ENCODE results near the gene ASTN2.

GRCh38 chr9:117153021-117153420, 261.8 kb downstream of the ASTN2 start:
- TF ChIP-seq CTCF (conservative IDR thresholded peaks at IDR 0.05) (no peak), ZFX (IDR thresholded peaks at IDR 0.05) (no peak)
